Esophagus muscularis mucosa (tissue), 4 donors: ENCODE data around the gene TBC1D9. TPM values are rescaled to one million over a fixed set of nuclear protein-coding genes. Genes with fewer than 3 reads are reported as not detected.

ENCODE experiments used
- DNase-seq: peaks from one replicate; pipeline ENCODE4 v3.0.0-alpha.2; 2017; ENCODE audit errors: extremely low spot score
- H3K27ac ChIP-seq, 4 donors: fragments of 200-600 bp; sonication (generic); replicated peaks in 1 of 4; 1 replicate in 3 of 4; 2 replicates in 1 of 4; pipeline ENCODE4 v1.5.1; 2016 to 2019; ENCODE audit warnings: mild to moderate bottlenecking in 1 of 4
- H3K27me3 ChIP-seq, 4 donors: fragments of 200-600 bp; sonication (generic); one replicate each; pipeline versions ENCODE4 v1.5.1 to v1.6.0; 2016 to 2019
- H3K36me3 ChIP-seq, 4 donors: fragments of 200-600 bp; sonication (generic); one replicate each; pipeline ENCODE4 v1.5.1; 2016 to 2019
- H3K4me1 ChIP-seq, 4 donors: fragments of 200-600 bp; sonication (generic); one replicate each; pipeline ENCODE4 v1.5.1; 2016 to 2019
- H3K4me3 ChIP-seq, 4 donors: fragments of 200-600 bp; sonication (generic); 1 replicate in 2 of 4; 2 replicates in 2 of 4; pipeline ENCODE4 v1.5.1; 2016 to 2019; ENCODE audit warnings: mild to moderate bottlenecking in 4 of 4, moderate library complexity in 1 of 4
- H3K9me3 ChIP-seq, 4 donors: fragments of 200-600 bp; sonication (generic); 1 replicate in 3 of 4; 2 replicates in 1 of 4; pipeline ENCODE4 v1.5.1; 2016 to 2019
- CTCF ChIP-seq, 3 experiments: fragments of 200-600 bp in 2 of 3; fragments of 450-650 bp in 1 of 3; sonication (generic) in 2 of 3; IDR thresholded peaks; one replicate each; pipeline ENCODE4 v1.5.1; 2017 to 2019; ENCODE audit warnings: antibody characterized with exemption in 3 of 3, mild to moderate bottlenecking in 2 of 3, moderate library complexity in 1 of 3
- EP300 ChIP-seq: sonication (generic); formaldehyde crosslinking; IDR thresholded peaks from one replicate; pipeline ENCODE4 v1.6.1; 2017; ENCODE audit warnings: antibody characterized with exemption
- POLR2A ChIP-seq: fragments of 450-650 bp; IDR thresholded peaks from one replicate; pipeline ENCODE4 v1.6.1; 2017; ENCODE audit warnings: antibody characterized with exemption, moderate library complexity, mild to moderate bottlenecking, low read depth
- POLR2AphosphoS5 ChIP-seq, 2 donors: sonication (generic); formaldehyde crosslinking; IDR thresholded peaks; one replicate each; pipeline ENCODE4 v1.6.1; 2017; ENCODE audit warnings: antibody characterized with exemption in 2 of 2
- WGBS: methylation state at CpG from one replicate; pipeline ENCODE4 v1.1.5; 2018; 5-methylcytosine and 5-hydroxymethylcytosine counted together
- intact Hi-C: fragments of 100-400 bp; cut with DNase I; formaldehyde crosslinking; loops from one replicate; pipeline ENCODE4 v1.15.1; 2023
- total RNA-seq, 4 donors: library from RNA; depleted of rRNA; stranded (reverse); fragments of >200 nt; gene quantifications; one replicate each; pipeline versions ENCODE4 v1.1.0 to v1.2.1, GENCODE V29; 2016

Gene TBC1D9
- total RNA-seq, 4 donors from 2014 or later, result 15.4 to 23.8 (median 21.3) TPM

- no peak overlapping the region for H3K27ac ChIP-seq
- intact Hi-C loops, result no loop called here
- no peaks in the 10 kb centered on the region for H3K27me3 ChIP-seq
- no peaks in the 10 kb centered on the region for H3K36me3 ChIP-seq
- WGBS, result 27% methylated on average over 3 of the region's 3 CpGs
- H3K9me3 ChIP-seq, result no peaks in the 10 kb centered on the region
- peaks cover 0 to 12% (median 8%) of the 10 kb centered on the region in 4 donors for H3K4me1 ChIP-seq
- H3K4me3 ChIP-seq, result no peak overlapping the region
- DNase-seq, result no peak
- TF ChIP-seq EP300 (no peak), POLR2A (no peak), POLR2AphosphoS5 (IDR thresholded peaks at IDR 0.05) (no peak), CTCF (IDR thresholded peaks at IDR 0.05) (no peak)
These were observed 25.4 kb upstream of the TBC1D9 start for GRCh38 chr4:140781596-140781995.

GRCh38 chr4:140777894-140778293 lies 21.7 kb upstream of the TBC1D9 start:
- H3K27ac ChIP-seq, result no peak overlapping the region
- WGBS, result 66% methylated on average over 2 of the region's 2 CpGs
- H3K36me3 ChIP-seq, result no peaks in the 10 kb centered on the region
- intact Hi-C loops, result no loop called here
- H3K4me3 ChIP-seq, result no peak overlapping the region
- TF ChIP-seq EP300 (no peak), CTCF (IDR thresholded peaks at IDR 0.05) (no peak), POLR2AphosphoS5 (IDR thresholded peaks at IDR 0.05) (no peak), POLR2A (no peak)
- H3K9me3 ChIP-seq, result no peaks in the 10 kb centered on the region
- H3K27me3 ChIP-seq, result no peaks in the 10 kb centered on the region
- peaks cover 0 to 12% (median 8%) of the 10 kb centered on the region in 4 donors for H3K4me1 ChIP-seq
- DNase-seq, result no peak

- TF ChIP-seq EP300 (no peak), CTCF (IDR thresholded peaks at IDR 0.05) (no peak), POLR2A (no peak)
- Histone ChIP-seq H3K4me3 (no peak overlapping the region), H3K27me3 (no peaks in the 10 kb centered on the region), H3K36me3 (no peaks in the 10 kb centered on the region), H3K4me1 (peaks cover 0 to 12% (median 8%) of the 10 kb centered on the region in 4 donors), H3K27ac (no peak overlapping the region), H3K9me3 (no peaks in the 10 kb centered on the region)
- intact Hi-C loops, result no loop called here
- WGBS, result 80% methylated on average over 1 of the region's 1 CpG
- DNase-seq, result no peak
These were observed 21.2 kb upstream of the TBC1D9 start for GRCh38 chr4:140777386-140777785.

GRCh38 chr4:140776556-140776955 lies 20.4 kb upstream of the TBC1D9 start:
- H3K27ac ChIP-seq, result no peak overlapping the region
- no peak for DNase-seq
- no peaks in the 10 kb centered on the region for H3K36me3 ChIP-seq
- TF ChIP-seq POLR2AphosphoS5 (IDR thresholded peaks at IDR 0.05), result no peak
- no peak for TF ChIP-seq EP300
- TF ChIP-seq CTCF (IDR thresholded peaks at IDR 0.05), result no peak
- no peaks in the 10 kb centered on the region for H3K27me3 ChIP-seq
- no peaks in the 10 kb centered on the region for H3K9me3 ChIP-seq
- no peak overlapping the region for H3K4me3 ChIP-seq
- WGBS, result 84% methylated on average over 2 of the region's 2 CpGs
- H3K4me1 ChIP-seq, result peaks cover 0 to 4% (median 3%) of the 10 kb centered on the region in 4 donors
- intact Hi-C loops, result no loop called here

- intact Hi-C loops, result no loop called here
- no peak overlapping the region for H3K4me3 ChIP-seq
- no peaks in the 10 kb centered on the region for H3K36me3 ChIP-seq
- TF ChIP-seq CTCF (IDR thresholded peaks at IDR 0.05) (no peak), POLR2A (no peak)
- H3K4me1 ChIP-seq, result no peaks in the 10 kb centered on the region
- no peak for DNase-seq
- H3K27ac ChIP-seq, result no peak overlapping the region
- no peaks in the 10 kb centered on the region for H3K27me3 ChIP-seq
- H3K9me3 ChIP-seq, result no peaks in the 10 kb centered on the region
These were observed 18.8 kb upstream of the TBC1D9 start for GRCh38 chr4:140774956-140775355.
